ENCODE measurements around the gene ANKRD23. TPM values are rescaled to one million over a fixed set of nuclear protein-coding genes. Genes with fewer than 3 reads are reported as not detected.

Gene ANKRD23
- total RNA-seq, 1 donor, result 1.8 TPM

DNA sequence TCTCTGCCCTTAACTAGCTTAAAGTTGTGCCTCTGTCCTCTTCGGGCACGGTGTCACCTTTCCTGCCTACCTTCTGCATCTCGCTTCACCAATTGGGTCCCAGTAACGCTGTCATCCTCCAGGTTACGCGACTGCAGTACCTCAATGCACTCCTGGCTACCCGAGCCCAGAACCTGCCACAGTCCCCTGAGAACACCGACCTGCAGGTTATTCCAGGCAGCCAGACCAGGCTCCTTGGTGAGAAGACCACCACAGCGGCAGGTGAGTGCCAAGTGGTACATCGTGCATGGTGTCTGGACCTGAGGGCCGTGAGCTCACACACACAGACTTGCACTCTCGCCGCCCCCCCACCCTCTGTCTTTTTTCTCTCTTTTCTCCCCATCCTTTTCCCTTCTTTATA is 14.9 kb downstream of the ANKRD23 start:
- Histone ChIP-seq H3K27me3 (ENCODE audit: insufficient read depth, low read length) (no peaks in the 10 kb centered on the region), H3K27ac (ENCODE audit: low read depth, low read length) (no peak overlapping the region), H3K79me2 (ENCODE audit: insufficient read depth, low read length) (no peaks in the 10 kb centered on the region), H2AFZ (ENCODE audit: low read length) (no peak overlapping the region), H3K36me3 (ENCODE audit: insufficient read depth, low read length) (peaks cover 6% of the 10 kb centered on the region), H3K4me3 (ENCODE audit: insufficient read depth, low read length) (no peak overlapping the region), H3K9me3 (ENCODE audit: low read depth, low read length) (no peaks in the 10 kb centered on the region), H3K4me1 (ENCODE audit: insufficient read depth, low read length) (peaks cover 6% of the 10 kb centered on the region), H3K4me2 (ENCODE audit: insufficient read depth, low read length) (no peak overlapping the region), H4K20me1 (ENCODE audit: insufficient read depth, low read length) (no peaks in the 10 kb centered on the region)
- TF ChIP-seq, protein P1, sequence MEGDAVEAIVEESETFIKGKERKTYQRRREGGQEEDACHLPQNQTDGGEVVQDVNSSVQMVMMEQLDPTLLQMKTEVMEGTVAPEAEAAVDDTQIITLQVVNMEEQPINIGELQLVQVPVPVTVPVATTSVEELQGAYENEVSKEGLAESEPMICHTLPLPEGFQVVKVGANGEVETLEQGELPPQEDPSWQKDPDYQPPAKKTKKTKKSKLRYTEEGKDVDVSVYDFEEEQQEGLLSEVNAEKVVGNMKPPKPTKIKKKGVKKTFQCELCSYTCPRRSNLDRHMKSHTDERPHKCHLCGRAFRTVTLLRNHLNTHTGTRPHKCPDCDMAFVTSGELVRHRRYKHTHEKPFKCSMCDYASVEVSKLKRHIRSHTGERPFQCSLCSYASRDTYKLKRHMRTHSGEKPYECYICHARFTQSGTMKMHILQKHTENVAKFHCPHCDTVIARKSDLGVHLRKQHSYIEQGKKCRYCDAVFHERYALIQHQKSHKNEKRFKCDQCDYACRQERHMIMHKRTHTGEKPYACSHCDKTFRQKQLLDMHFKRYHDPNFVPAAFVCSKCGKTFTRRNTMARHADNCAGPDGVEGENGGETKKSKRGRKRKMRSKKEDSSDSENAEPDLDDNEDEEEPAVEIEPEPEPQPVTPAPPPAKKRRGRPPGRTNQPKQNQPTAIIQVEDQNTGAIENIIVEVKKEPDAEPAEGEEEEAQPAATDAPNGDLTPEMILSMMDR (IDR thresholded peaks at IDR 0.05; ENCODE audit: extremely low read depth, low read depth, low read length), result no peak
- peak; percentile 30 for DNase-seq (ENCODE audit: insufficient read length, low spot score, missing footprints)

DNA sequence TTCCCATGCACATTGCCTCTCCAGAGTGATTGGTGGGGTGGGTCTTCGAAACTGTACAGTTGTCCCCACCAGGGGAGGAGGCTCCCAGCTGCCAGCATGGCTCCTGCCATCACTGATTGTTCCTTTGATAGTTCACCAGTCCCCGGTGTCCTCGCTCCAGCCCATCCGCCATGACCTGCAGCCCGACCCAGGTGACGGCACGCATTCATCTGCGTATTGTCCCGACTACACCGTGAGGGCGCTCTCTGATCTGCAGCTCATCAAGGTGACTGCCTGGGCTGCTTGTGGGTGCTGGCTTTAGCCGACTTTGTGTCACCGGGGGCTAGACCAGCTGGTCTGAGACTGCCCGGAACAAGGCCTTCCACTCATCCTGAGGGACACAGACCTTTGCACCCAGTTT is 15.4 kb downstream of the ANKRD23 start:
- no peak for DNase-seq (ENCODE audit: insufficient read length, low spot score, missing footprints)
- H3K79me2 ChIP-seq (ENCODE audit: insufficient read depth, low read length), result no peaks in the 10 kb centered on the region
- H3K4me2 ChIP-seq (ENCODE audit: insufficient read depth, low read length), result no peak overlapping the region
- H2AFZ ChIP-seq (ENCODE audit: low read length), result no peak overlapping the region
- H3K36me3 ChIP-seq (ENCODE audit: insufficient read depth, low read length), result peaks cover 6% of the 10 kb centered on the region
- no peaks in the 10 kb centered on the region for H3K9me3 ChIP-seq (ENCODE audit: low read depth, low read length)
- no peak overlapping the region for H3K4me3 ChIP-seq (ENCODE audit: insufficient read depth, low read length)
- H4K20me1 ChIP-seq (ENCODE audit: insufficient read depth, low read length), result no peaks in the 10 kb centered on the region
- H3K4me1 ChIP-seq (ENCODE audit: insufficient read depth, low read length), result peaks cover 6% of the 10 kb centered on the region
- no peaks in the 10 kb centered on the region for H3K27me3 ChIP-seq (ENCODE audit: insufficient read depth, low read length)
- TF ChIP-seq, protein P1 (IDR thresholded peaks at IDR 0.05; ENCODE audit: extremely low read depth, low read depth, low read length), result no peak
- no peak overlapping the region for H3K27ac ChIP-seq (ENCODE audit: low read depth, low read length)

DNA sequence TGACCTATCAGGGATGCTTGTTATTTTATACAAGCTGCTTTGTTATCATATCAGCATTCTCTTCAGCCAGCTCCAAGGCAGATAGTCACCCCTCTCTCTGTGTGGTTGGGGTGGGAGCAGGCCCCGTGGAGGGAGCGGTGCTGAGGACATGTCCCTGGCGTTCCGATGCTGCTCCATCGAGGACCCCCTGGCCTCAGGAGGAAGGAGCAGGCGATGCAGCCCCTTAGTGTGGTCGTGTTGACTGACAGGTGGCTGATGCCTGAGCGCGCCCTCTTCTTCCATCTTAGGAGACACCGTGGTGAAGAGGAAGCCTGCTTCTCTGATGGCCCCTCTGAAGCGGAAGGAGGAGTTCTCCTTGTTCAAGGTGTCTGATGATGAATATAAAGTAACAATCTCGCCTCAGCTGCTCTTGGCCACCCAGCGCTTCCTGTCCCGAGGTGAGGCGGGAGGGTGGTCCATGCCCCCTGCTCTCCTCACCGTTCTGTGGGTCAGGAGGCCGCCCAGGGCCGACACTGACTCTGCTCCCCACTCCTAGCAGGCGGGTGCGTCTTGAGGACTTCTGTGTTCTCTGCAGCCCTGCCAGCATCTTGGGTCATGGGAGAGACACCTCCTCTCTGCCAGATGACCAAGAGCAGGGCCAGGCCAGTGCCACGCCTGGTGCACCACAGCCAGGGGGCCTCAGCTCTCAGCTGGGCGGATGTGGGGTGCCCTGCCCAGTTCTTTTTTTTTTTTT is 17.1 kb downstream of the ANKRD23 start:
- H4K20me1 ChIP-seq (ENCODE audit: insufficient read depth, low read length), result no peaks in the 10 kb centered on the region
- TF ChIP-seq, protein P1 (IDR thresholded peaks at IDR 0.05; ENCODE audit: extremely low read depth, low read depth, low read length), result no peak
- H3K4me1 ChIP-seq (ENCODE audit: insufficient read depth, low read length), result no peaks in the 10 kb centered on the region
- no peaks in the 10 kb centered on the region for H3K9me3 ChIP-seq (ENCODE audit: low read depth, low read length)
- no peak overlapping the region for H3K4me2 ChIP-seq (ENCODE audit: insufficient read depth, low read length)
- peak; percentile 56 for DNase-seq (ENCODE audit: insufficient read length, low spot score, missing footprints)
- no peaks in the 10 kb centered on the region for H3K79me2 ChIP-seq (ENCODE audit: insufficient read depth, low read length)
- peaks cover 6% of the 10 kb centered on the region for H3K36me3 ChIP-seq (ENCODE audit: insufficient read depth, low read length)
- no peak overlapping the region for H3K27ac ChIP-seq (ENCODE audit: low read depth, low read length)
- H3K4me3 ChIP-seq (ENCODE audit: insufficient read depth, low read length), result no peak overlapping the region
- H3K27me3 ChIP-seq (ENCODE audit: insufficient read depth, low read length), result no peaks in the 10 kb centered on the region
- H2AFZ ChIP-seq (ENCODE audit: low read length), result no peak overlapping the region

DNA sequence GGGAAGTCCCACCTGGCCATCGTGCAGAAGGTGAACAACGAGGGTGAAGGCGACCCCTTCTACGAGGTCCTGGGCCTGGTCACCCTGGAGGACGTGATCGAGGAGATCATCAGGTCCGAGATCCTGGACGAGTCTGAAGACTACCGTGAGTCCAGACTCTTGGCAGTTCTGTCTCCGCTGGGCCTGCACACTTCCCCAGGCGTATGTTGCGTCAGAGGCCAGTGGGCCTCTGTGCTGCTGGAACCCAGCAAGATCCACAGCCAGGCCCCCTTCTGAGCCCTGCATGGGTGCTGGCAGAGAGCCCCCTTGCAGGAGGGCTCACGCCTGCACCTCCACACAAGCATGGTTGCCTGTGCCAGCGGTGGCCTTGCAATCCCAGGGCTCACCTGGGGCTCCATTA is 18.8 kb downstream of the ANKRD23 start:
- Histone ChIP-seq H3K27me3 (ENCODE audit: insufficient read depth, low read length) (no peaks in the 10 kb centered on the region), H3K9me3 (ENCODE audit: low read depth, low read length) (no peaks in the 10 kb centered on the region), H3K4me3 (ENCODE audit: insufficient read depth, low read length) (no peak overlapping the region), H2AFZ (ENCODE audit: low read length) (no peak overlapping the region), H3K4me2 (ENCODE audit: insufficient read depth, low read length) (no peak overlapping the region), H3K36me3 (ENCODE audit: insufficient read depth, low read length) (peaks cover 6% of the 10 kb centered on the region), H3K27ac (ENCODE audit: low read depth, low read length) (no peak overlapping the region), H3K79me2 (ENCODE audit: insufficient read depth, low read length) (no peaks in the 10 kb centered on the region), H4K20me1 (ENCODE audit: insufficient read depth, low read length) (peaks cover 13% of the 10 kb centered on the region), H3K4me1 (ENCODE audit: insufficient read depth, low read length) (no peaks in the 10 kb centered on the region)
- DNase-seq (ENCODE audit: insufficient read length, low spot score, missing footprints), result no peak
- TF ChIP-seq, protein P1 (IDR thresholded peaks at IDR 0.05; ENCODE audit: extremely low read depth, low read depth, low read length), result no peak
